GM06990 (cell line): ENCODE data around the gene TNFRSF13B.
"Not testable (repeated sequence)": the region's sequence is repeated elsewhere in the genome, so short reads cannot be mapped to it uniquely, and the experiment has no call there.

ENCODE experiments used
- DNase-seq: peaks from one replicate; pipeline ENCODE4 v3.0.0-alpha.2; 2011; ENCODE audit not compliant: insufficient read length; ENCODE audit errors: extremely low read depth
- H3K27me3 ChIP-seq: replicated peaks from 2 replicates; pipeline ENCODE4 v1.6.0; 2011; ENCODE audit warnings: low read length; ENCODE audit not compliant: control insufficient read depth, insufficient read depth
- H3K36me3 ChIP-seq: 2 replicates; pipeline ENCODE4 v1.5.1; 2011; ENCODE audit warnings: low read length; ENCODE audit not compliant: control insufficient read depth, insufficient read depth
- H3K4me3 ChIP-seq: replicated peaks from 2 replicates; pipeline ENCODE4 v1.5.1; 2011; ENCODE audit warnings: low read depth, mild to moderate bottlenecking, control low read depth, low read length
- CTCF ChIP-seq: IDR thresholded peaks from 2 replicates; pipeline ENCODE4 v1.5.1; 2011; ENCODE audit warnings: low read length, control low read depth, mild to moderate bottlenecking, inconsistent platforms; ENCODE audit not compliant: insufficient read depth, poor library complexity, severe bottlenecking

Gene TNFRSF13B

GRCh38 chr17:16923097-16923903, 48.6 kb downstream of the TNFRSF13B start:
- TF ChIP-seq CTCF: no peak
- peaks cover 13% of the 10 kb centered on the region for H3K36me3 ChIP-seq
- H3K27me3 ChIP-seq: no peaks in the 10 kb centered on the region
- no peak for DNase-seq
- H3K4me3 ChIP-seq: no peak overlapping the region

GRCh38 chr17:16922386-16923096, 49.4 kb downstream of the TNFRSF13B start:
- TF ChIP-seq CTCF: peak; percentile 23
- peaks cover 8% of the 10 kb centered on the region for H3K36me3 ChIP-seq
- no peak for DNase-seq
- H3K27me3 ChIP-seq: no peaks in the 10 kb centered on the region
- no peak overlapping the region for H3K4me3 ChIP-seq

GRCh38 chr17:16921451-16921850, 50.5 kb downstream of the TNFRSF13B start:
- not testable (repeated sequence) for H3K36me3 ChIP-seq, DNase-seq, H3K27me3 ChIP-seq, H3K4me3 ChIP-seq

- peaks cover 1% of the 10 kb centered on the region; the same call in 1 of the 2 replicates for H3K36me3 ChIP-seq
- DNase-seq: no peak
- no peak for TF ChIP-seq CTCF
- no peak overlapping the region for H3K4me3 ChIP-seq
- no peaks in the 10 kb centered on the region for H3K27me3 ChIP-seq
Observed at GRCh38 chr17:16920628-16921020, 51.3 kb downstream of the TNFRSF13B start.

- Histone ChIP-seq H3K27me3 (no peaks in the 10 kb centered on the region), H3K36me3 (no peaks in the 10 kb centered on the region), H3K4me3 (no peak overlapping the region)
- TF ChIP-seq CTCF: peak; percentile 23
- DNase-seq: no peak
Observed at GRCh38 chr17:16919663-16920627, 52.0 kb downstream of the TNFRSF13B start.

- DNase-seq: no peak
- H3K36me3 ChIP-seq: no peaks in the 10 kb centered on the region
- no peaks in the 10 kb centered on the region for H3K27me3 ChIP-seq
- no peak for TF ChIP-seq CTCF
- no peak overlapping the region for H3K4me3 ChIP-seq
Observed at GRCh38 chr17:16918443-16918842, 53.5 kb downstream of the TNFRSF13B start.
